Measurements from ENCODE around the gene KANSL1. TPM values are rescaled to one million over a fixed set of nuclear protein-coding genes. Genes with fewer than 3 reads are reported as not detected.

KANSL1 gene
- total and polyA plus RNA-seq, 2 experiments from 2014 or later = 49.0 to 206 TPM

GRCh38 chr17:46150216-46150963 is 42.8 kb downstream of the KANSL1 start (continued):
- TF ChIP-seq, protein P1, sequence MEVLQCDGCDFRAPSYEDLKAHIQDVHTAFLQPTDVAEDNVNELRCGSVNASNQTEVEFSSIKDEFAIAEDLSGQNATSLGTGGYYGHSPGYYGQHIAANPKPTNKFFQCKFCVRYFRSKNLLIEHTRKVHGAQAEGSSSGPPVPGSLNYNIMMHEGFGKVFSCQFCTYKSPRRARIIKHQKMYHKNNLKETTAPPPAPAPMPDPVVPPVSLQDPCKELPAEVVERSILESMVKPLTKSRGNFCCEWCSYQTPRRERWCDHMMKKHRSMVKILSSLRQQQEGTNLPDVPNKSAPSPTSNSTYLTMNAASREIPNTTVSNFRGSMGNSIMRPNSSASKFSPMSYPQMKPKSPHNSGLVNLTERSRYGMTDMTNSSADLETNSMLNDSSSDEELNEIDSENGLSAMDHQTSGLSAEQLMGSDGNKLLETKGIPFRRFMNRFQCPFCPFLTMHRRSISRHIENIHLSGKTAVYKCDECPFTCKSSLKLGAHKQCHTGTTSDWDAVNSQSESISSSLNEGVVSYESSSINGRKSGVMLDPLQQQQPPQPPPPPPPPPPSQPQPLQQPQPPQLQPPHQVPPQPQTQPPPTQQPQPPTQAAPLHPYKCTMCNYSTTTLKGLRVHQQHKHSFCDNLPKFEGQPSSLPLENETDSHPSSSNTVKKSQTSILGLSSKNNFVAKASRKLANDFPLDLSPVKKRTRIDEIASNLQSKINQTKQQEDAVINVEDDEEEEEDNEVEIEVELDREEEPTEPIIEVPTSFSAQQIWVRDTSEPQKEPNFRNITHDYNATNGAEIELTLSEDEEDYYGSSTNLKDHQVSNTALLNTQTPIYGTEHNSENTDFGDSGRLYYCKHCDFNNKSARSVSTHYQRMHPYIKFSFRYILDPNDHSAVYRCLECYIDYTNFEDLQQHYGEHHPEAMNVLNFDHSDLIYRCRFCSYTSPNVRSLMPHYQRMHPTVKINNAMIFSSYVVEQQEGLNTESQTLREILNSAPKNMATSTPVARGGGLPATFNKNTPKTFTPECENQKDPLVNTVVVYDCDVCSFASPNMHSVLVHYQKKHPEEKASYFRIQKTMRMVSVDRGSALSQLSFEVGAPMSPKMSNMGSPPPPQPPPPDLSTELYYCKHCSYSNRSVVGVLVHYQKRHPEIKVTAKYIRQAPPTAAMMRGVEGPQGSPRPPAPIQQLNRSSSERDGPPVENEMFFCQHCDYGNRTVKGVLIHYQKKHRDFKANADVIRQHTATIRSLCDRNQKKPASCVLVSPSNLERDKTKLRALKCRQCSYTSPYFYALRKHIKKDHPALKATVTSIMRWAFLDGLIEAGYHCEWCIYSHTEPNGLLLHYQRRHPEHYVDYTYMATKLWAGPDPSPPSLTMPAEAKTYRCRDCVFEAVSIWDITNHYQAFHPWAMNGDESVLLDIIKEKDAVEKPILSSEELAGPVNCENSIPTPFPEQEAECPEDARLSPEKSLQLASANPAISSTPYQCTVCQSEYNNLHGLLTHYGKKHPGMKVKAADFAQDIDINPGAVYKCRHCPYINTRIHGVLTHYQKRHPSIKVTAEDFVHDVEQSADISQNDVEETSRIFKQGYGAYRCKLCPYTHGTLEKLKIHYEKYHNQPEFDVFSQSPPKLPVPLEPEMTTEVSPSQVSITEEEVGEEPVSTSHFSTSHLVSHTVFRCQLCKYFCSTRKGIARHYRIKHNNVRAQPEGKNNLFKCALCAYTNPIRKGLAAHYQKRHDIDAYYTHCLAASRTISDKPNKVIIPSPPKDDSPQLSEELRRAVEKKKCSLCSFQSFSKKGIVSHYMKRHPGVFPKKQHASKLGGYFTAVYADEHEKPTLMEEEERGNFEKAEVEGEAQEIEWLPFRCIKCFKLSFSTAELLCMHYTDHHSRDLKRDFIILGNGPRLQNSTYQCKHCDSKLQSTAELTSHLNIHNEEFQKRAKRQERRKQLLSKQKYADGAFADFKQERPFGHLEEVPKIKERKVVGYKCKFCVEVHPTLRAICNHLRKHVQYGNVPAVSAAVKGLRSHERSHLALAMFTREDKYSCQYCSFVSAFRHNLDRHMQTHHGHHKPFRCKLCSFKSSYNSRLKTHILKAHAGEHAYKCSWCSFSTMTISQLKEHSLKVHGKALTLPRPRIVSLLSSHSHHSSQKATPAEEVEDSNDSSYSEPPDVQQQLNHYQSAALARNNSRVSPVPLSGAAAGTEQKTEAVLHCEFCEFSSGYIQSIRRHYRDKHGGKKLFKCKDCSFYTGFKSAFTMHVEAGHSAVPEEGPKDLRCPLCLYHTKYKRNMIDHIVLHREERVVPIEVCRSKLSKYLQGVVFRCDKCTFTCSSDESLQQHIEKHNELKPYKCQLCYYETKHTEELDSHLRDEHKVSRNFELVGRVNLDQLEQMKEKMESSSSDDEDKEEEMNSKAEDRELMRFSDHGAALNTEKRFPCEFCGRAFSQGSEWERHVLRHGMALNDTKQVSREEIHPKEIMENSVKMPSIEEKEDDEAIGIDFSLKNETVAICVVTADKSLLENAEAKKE (CRISPR knock-in tag; IDR thresholded peaks at IDR 0.05) = no peak
- TF ChIP-seq CREB1 (CRISPR knock-in tag; IDR thresholded peaks at IDR 0.05; ENCODE audit: low read depth) (no peak), STAT1 (IDR thresholded peaks at IDR 0.05; ENCODE audit: unreplicated experiment) (no peak), CTCF (conservative IDR thresholded peaks at IDR 0.05; ENCODE audit: low read depth in 2 of 2) (no peak)

DNA sequence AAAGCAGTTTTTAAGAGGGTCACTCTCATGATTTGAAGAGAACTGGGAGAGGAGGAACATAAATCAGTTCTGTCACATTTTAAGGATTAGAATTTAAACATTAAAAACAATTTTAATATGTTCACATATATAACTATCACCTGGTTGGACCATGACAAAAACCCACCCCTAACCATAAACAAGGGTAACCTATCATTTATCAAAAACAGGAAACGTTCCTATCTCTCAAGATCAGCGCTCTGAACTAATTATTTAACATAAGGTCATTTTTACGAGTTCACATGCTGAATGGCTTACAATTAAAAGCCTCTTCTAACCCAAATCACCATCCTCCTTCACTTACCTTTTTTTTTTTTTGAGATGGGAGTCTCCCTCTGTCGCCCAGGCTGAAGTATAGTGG is 45.0 kb downstream of the KANSL1 start:
- peak overlapping the region; percentile 28 for H3K27ac Mint-ChIP-seq

More for the DNA sequence above, 45.0 kb downstream of the KANSL1 start:
- H3K36me3 ChIP-seq (ENCODE audit: insufficient read depth) = no peaks in the 10 kb centered on the region
- H3K4me1 ChIP-seq (ENCODE audit: insufficient read depth) = peaks cover 44% of the 10 kb centered on the region
- Mint-ChIP-seq H3K36me3 (ENCODE audit: low read depth) (peaks cover 7% of the 10 kb centered on the region; the same call in 2 of the 3 replicates), H3K27me3 (ENCODE audit: insufficient read depth, low read depth, poor library complexity) (peaks cover 8% of the 10 kb centered on the region), H3K9me3 (no peaks in the 10 kb centered on the region), H3K4me1 (peaks cover 69% of the 10 kb centered on the region), H3K4me3 (no peak overlapping the region)
- H3K27ac ChIP-seq (ENCODE audit: low read depth) = no peak overlapping the region
- H3K4me2 ChIP-seq = no peak overlapping the region
- DNase-seq (ENCODE audit: low spot score) (no peak), ATAC-seq (no peak)
- no peaks in the 10 kb centered on the region for H3K27me3 ChIP-seq (ENCODE audit: insufficient read depth)
- no peaks in the 10 kb centered on the region for H3K9me2 ChIP-seq (ENCODE audit: insufficient read depth)
- H3K4me3 ChIP-seq = no peak overlapping the region
- no peak overlapping the region for H2AFZ ChIP-seq
- H3F3A ChIP-seq (replicated peaks; ENCODE audit: low read depth) = no peaks in the 10 kb centered on the region
- H4K20me1 ChIP-seq (replicated peaks; ENCODE audit: insufficient read depth) = peaks cover 78% of the 10 kb centered on the region
- peaks cover 98% of the 10 kb centered on the region for H3K79me2 ChIP-seq (replicated peaks; ENCODE audit: insufficient read depth)
- TF ChIP-seq STAT1 (IDR thresholded peaks at IDR 0.05; ENCODE audit: unreplicated experiment) = no peak
- no peak for TF ChIP-seq EZH2phosphoT487 (IDR thresholded peaks at IDR 0.05; ENCODE audit: unreplicated experiment)
- TF ChIP-seq NANOG (IDR thresholded peaks at IDR 0.05; ENCODE audit: borderline replicate concordance) = no peak
- TF ChIP-seq EZH2 (IDR thresholded peaks at IDR 0.05; ENCODE audit: low read depth, unreplicated experiment) = no peak
- TF ChIP-seq CTCF (conservative IDR thresholded peaks at IDR 0.05; ENCODE audit: low read depth in 2 of 2) = no peak
- TF ChIP-seq JUNB (IDR thresholded peaks at IDR 0.05; ENCODE audit: unreplicated experiment) = no peak
- TF ChIP-seq POLR2AphosphoS5 (IDR thresholded peaks at IDR 0.05; ENCODE audit: low read depth) = no peak
